ENCODE results near the gene HOXC9. TPM values are rescaled to one million over a fixed set of nuclear protein-coding genes. Genes with fewer than 3 reads are reported as not detected.

The HOXC9 gene
- total RNA-seq, 1 donor from 2014 or later = not detected

- peak overlapping the region; percentile 25 for H3K4me3 Mint-ChIP-seq
These were observed 29.8 kb downstream of the HOXC9 start for GRCh38 chr12:54029529-54030441.

GRCh38 chr12:54030442-54030801, 30.5 kb downstream of the HOXC9 start:
- Mint-ChIP-seq H3K27me3 (peaks cover 64% of the 10 kb centered on the region), H3K4me1 (peaks cover 33% of the 10 kb centered on the region), H3K36me3 (ENCODE audit: low read depth) (no peaks in the 10 kb centered on the region), H3K4me3 (no peak overlapping the region), H3K9me3 (no peaks in the 10 kb centered on the region), H3K27ac (no peak overlapping the region)
- intact Hi-C loops (cut with micrococcal nuclease) = loop anchor here (5.0 kb wide), 2 partner anchors 33 to 68 kb away; no protein-coding TSS in a partner anchor
- POLR2A ChIA-PET = no interaction called here
- DNase-seq (no peak), ATAC-seq (ENCODE audit: low read depth) (no peak)
- CTCF ChIA-PET = interaction anchor here (1.0 to 6.3 kb wide), 5 partner anchors 17 to 177 kb away, joined by 3 to 98 read pairs (median 60); partner anchors contain the start of gene SMUG1
- no peak for TF ChIP-seq CTCF (IDR thresholded peaks at IDR 0.05)

More at GRCh38 chr12:54029529-54030441, 29.8 kb downstream of the HOXC9 start:
- H3K4me1 Mint-ChIP-seq = peaks cover 29% of the 10 kb centered on the region
- TF ChIP-seq CTCF (IDR thresholded peaks at IDR 0.05) = no peak
- H3K27ac Mint-ChIP-seq = no peak overlapping the region
- H3K9me3 Mint-ChIP-seq = no peaks in the 10 kb centered on the region
- ChIA-PET CTCF (interaction anchor here (4.9 to 6.3 kb wide), 2 partner anchors 162 to 177 kb away, joined by 65 to 98 read pairs; partner anchors contain the start of gene SMUG1), POLR2A (no interaction called here)
- H3K27me3 Mint-ChIP-seq = peaks cover 61% of the 10 kb centered on the region
- H3K36me3 Mint-ChIP-seq (ENCODE audit: low read depth) = no peaks in the 10 kb centered on the region
- DNase-seq (no peak), ATAC-seq (ENCODE audit: low read depth) (no peak)
- intact Hi-C loops (cut with micrococcal nuclease) = loop anchor here (5.0 kb wide), 2 partner anchors 32 to 67 kb away; no protein-coding TSS in a partner anchor

GRCh38 chr12:54030889-54031471, 31.0 kb downstream of the HOXC9 start:
- CTCF ChIA-PET = interaction anchor here (0.9 to 6.3 kb wide), 7 partner anchors 17 to 184 kb away, joined by 3 to 98 read pairs (median 4); partner anchors contain the start of gene SMUG1
- intact Hi-C loops (cut with micrococcal nuclease) = loop anchor here (5.0 kb wide), 2 partner anchors 34 to 69 kb away; no protein-coding TSS in a partner anchor
- Mint-ChIP-seq H3K36me3 (ENCODE audit: low read depth) (no peaks in the 10 kb centered on the region), H3K27ac (no peak overlapping the region), H3K9me3 (no peaks in the 10 kb centered on the region), H3K4me3 (no peak overlapping the region), H3K4me1 (peaks cover 33% of the 10 kb centered on the region), H3K27me3 (peaks cover 64% of the 10 kb centered on the region)
- no peak for TF ChIP-seq CTCF (IDR thresholded peaks at IDR 0.05)
- POLR2A ChIA-PET = interaction anchor here (0.5 kb wide), 1 partner anchor 53 kb away, joined by 4 read pairs; no protein-coding TSS in a partner anchor
- DNase-seq (no peak), ATAC-seq (ENCODE audit: low read depth) (no peak)

GRCh38 chr12:54031480-54031879, 31.5 kb downstream of the HOXC9 start:
- no peak overlapping the region for H3K27ac Mint-ChIP-seq
- intact Hi-C loops (cut with micrococcal nuclease) = loop anchor here (5.0 kb wide), 2 partner anchors 34 to 69 kb away; no protein-coding TSS in a partner anchor
- H3K4me1 Mint-ChIP-seq = peaks cover 33% of the 10 kb centered on the region

More at GRCh38 chr12:54031480-54031879, 31.5 kb downstream of the HOXC9 start:
- no peak for ATAC-seq (ENCODE audit: low read depth)
- H3K9me3 Mint-ChIP-seq = no peaks in the 10 kb centered on the region
- no peaks in the 10 kb centered on the region for H3K36me3 Mint-ChIP-seq (ENCODE audit: low read depth)
- no peak overlapping the region for H3K4me3 Mint-ChIP-seq
- ChIA-PET POLR2A (interaction anchor here (0.5 kb wide), 1 partner anchor 53 kb away, joined by 4 read pairs; no protein-coding TSS in a partner anchor), CTCF (interaction anchor here (0.9 to 6.3 kb wide), 10 partner anchors 16 to 183 kb away, joined by 3 to 98 read pairs (median 6); partner anchors contain the start of genes HOXC4, HOXC8 and SMUG1)
- no peak for TF ChIP-seq CTCF (IDR thresholded peaks at IDR 0.05)
- peaks cover 63% of the 10 kb centered on the region for H3K27me3 Mint-ChIP-seq
- no peak for DNase-seq

Data from activated B cell treated with CpG ODN at 0.5 μM for 24 hours (primary cell).